ENCODE measurements around the gene RTCA. TPM values are rescaled to one million over a fixed set of nuclear protein-coding genes. Genes with fewer than 3 reads are reported as not detected.
"Not testable (repeated sequence)": the region's sequence is repeated elsewhere in the genome, so short reads cannot be mapped to it uniquely, and the experiment has no call there.

Gene RTCA
- total and polyA plus RNA-seq, 4 donors: 11.2 to 18.9 (median 15.1) TPM

DNA sequence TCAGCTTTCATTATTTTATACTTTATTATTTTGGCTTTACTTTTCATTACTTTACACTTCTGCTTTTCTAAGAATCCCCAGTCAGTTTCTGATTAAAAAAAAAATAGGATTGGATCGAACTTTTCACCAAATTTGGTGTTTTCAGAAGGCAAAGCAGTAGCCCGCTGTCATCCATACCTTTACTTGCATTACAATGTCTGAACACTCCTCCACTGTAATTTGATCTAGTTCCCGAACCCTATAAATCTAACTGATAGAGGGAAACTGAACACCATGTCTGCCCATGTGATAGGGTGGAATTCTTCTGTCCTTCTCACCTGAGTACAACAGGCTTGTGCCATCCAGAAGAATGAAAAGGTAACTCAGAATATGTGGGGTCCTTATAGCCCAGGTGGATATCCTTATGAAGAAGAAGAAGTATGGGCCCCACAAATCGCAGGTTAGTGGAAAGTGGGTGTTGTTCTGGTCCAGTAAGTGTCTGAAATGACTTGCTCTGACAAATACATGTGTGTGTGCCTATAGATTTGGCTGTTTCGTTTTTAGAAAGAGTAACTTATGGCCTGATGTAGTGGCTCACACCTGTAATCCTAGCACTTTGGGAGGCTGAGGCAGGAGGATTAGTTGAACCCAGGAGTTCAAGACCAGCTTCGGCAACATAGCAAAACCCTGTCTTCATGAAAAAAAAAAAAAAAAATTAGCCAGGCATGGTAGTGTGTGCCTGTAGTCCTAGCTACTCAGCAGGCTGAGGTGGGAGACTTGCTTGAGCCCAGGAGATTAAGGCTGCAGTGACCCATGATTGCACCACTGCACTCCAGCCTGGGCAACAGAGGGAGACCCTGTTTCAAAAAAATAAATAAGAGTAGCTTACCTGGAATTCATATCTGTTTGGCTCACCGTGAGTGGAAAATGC lies 59.7 kb downstream of the RTCA start (continued):
- TF ChIP-seq RAD21 (IDR thresholded peaks at IDR 0.05): no peak
- TF ChIP-seq, protein P1, sequence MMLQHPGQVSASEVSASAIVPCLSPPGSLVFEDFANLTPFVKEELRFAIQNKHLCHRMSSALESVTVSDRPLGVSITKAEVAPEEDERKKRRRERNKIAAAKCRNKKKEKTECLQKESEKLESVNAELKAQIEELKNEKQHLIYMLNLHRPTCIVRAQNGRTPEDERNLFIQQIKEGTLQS (IDR thresholded peaks at IDR 0.05): no peak

DNA sequence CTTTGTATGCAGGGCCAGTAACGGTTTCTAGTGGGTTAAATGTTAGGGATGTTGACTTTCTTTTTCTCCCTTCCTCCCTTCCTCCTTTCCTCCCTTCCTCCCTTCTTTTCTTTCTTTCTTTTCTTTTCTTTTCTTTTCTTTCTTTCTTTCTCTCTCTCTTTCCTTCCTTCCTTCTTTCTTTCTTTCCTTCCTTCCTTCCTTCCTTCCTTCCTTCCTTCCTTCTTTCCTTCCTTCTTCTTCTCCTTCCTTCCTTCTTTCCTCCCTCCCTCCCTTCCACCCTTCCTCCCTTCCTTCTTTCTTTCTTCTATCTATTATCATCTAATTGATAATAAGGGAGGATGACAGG lies 60.3 kb downstream of the RTCA start:
- DNase-seq (ENCODE audit: low spot score); H3K27me3 ChIP-seq (ENCODE audit: control insufficient read depth in 4 of 4, insufficient read depth in 4 of 4, low read length in 3 of 4); H3K36me3 ChIP-seq (ENCODE audit: control insufficient read depth in 4 of 4, insufficient read depth in 3 of 4, low read depth in 1 of 4, low read length in 3 of 4); H3K9me3 ChIP-seq (ENCODE audit: control insufficient read depth in 4 of 4, low read length in 3 of 4); H3K27ac ChIP-seq (ENCODE audit: low read depth in 1 of 2, low read length in 2 of 2); H3K9ac ChIP-seq (ENCODE audit: low read depth in 1 of 2, low read length in 2 of 2); H3K4me3 ChIP-seq (ENCODE audit: low read depth in 1 of 3, low read length in 3 of 3): not testable (repeated sequence)
- 93% methylated on average over 1 of the region's 1 CpG for WGBS
- peaks cover 0 to 10% (median 3%) of the 10 kb centered on the region in 4 donors for H3K4me1 ChIP-seq (ENCODE audit: control insufficient read depth in 4 of 4, insufficient read depth in 4 of 4, low read length in 3 of 4)

DNA sequence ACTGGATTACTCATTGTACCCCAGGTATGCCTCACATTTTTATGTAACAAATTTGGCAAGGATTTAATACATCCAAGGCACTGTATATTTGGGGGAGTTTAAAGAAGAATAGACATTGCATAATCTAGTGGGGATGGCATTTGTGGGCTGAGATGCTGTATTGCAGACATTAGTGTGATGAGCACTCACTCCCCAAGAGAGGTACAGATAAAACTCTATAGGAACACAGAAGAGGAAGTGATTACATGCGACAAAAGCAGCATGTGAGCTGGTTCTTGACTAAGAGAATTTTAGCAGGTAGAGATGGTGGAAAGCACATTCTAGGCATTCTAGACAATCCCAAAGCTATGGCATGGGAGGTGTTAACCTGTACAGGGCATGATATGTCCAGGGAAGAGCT lies 62.1 kb downstream of the RTCA start:
- H3K9ac ChIP-seq (ENCODE audit: low read depth in 1 of 2, low read length in 2 of 2): no peak overlapping the region

DNA sequence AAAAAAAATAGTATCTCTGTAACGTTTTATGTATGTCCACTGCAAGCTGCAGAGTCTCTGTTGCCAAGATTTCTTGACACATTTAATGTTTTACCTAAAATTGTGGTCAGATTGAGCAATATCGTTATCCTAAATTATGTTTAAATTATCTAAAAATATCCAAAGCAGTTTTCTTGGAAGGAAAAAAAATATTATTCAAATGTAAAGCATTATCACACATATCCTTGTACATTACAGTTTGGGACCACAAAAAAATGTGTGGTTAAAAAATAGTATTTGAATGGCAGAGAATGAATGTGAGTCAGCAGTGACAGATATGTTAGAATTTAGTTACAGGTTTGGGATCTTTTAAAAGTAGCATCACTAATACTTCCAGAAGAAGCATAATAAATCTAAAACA lies 65.1 kb downstream of the RTCA start:
- H3K4me3 ChIP-seq (ENCODE audit: low read depth in 1 of 3, low read length in 3 of 3): not testable (repeated sequence)
- 59% methylated on average over 2 of the region's 2 CpGs for WGBS

More for the DNA sequence above, 62.1 kb downstream of the RTCA start:
- H3K4me3 ChIP-seq (ENCODE audit: low read depth in 1 of 3, low read length in 3 of 3): no peak overlapping the region
- WGBS: 81% methylated on average over 1 of the region's 1 CpG
- DNase-seq (ENCODE audit: low spot score): no peak
- no peaks in the 10 kb centered on the region for H3K9me3 ChIP-seq (ENCODE audit: control insufficient read depth in 4 of 4, low read length in 3 of 4)
- no peaks in the 10 kb centered on the region for H3K27me3 ChIP-seq (ENCODE audit: control insufficient read depth in 4 of 4, insufficient read depth in 4 of 4, low read length in 3 of 4)
- no peaks in the 10 kb centered on the region for H3K36me3 ChIP-seq (ENCODE audit: control insufficient read depth in 4 of 4, insufficient read depth in 3 of 4, low read depth in 1 of 4, low read length in 3 of 4)
- TF ChIP-seq GABPA (IDR thresholded peaks at IDR 0.05 in 1 of 2, conservative IDR thresholded peaks at IDR 0.05 in 1 of 2) (no peak), JUND (IDR thresholded peaks at IDR 0.05) (no peak), RXRA (IDR thresholded peaks at IDR 0.05) (no peak), RAD21 (IDR thresholded peaks at IDR 0.05) (no peak), SP1 (IDR thresholded peaks at IDR 0.05) (no peak), TAF1 (conservative IDR thresholded peaks at IDR 0.05) (no peak), HNF4A (conservative IDR thresholded peaks at IDR 0.05) (no peak), HNF4G (IDR thresholded peaks at IDR 0.05) (no peak), NR2F2 (IDR thresholded peaks at IDR 0.05) (no peak), EGR1 (IDR thresholded peaks at IDR 0.05; ENCODE audit: low read depth in 2 of 2) (no peak), FOXA2 (IDR thresholded peaks at IDR 0.05) (no peak)
- TF ChIP-seq, protein P2, sequence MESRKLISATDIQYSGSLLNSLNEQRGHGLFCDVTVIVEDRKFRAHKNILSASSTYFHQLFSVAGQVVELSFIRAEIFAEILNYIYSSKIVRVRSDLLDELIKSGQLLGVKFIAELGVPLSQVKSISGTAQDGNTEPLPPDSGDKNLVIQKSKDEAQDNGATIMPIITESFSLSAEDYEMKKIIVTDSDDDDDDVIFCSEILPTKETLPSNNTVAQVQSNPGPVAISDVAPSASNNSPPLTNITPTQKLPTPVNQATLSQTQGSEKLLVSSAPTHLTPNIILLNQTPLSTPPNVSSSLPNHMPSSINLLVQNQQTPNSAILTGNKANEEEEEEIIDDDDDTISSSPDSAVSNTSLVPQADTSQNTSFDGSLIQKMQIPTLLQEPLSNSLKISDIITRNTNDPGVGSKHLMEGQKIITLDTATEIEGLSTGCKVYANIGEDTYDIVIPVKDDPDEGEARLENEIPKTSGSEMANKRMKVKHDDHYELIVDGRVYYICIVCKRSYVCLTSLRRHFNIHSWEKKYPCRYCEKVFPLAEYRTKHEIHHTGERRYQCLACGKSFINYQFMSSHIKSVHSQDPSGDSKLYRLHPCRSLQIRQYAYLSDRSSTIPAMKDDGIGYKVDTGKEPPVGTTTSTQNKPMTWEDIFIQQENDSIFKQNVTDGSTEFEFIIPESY (IDR thresholded peaks at IDR 0.05): no peak
- TF ChIP-seq, protein P1 (IDR thresholded peaks at IDR 0.05): no peak
- no peak overlapping the region for H3K27ac ChIP-seq (ENCODE audit: low read depth in 1 of 2, low read length in 2 of 2)
- H3K4me1 ChIP-seq (ENCODE audit: control insufficient read depth in 4 of 4, insufficient read depth in 4 of 4, low read length in 3 of 4): peaks cover 0 to 4% (median 1%) of the 10 kb centered on the region in 4 donors

More for the DNA sequence above, 65.1 kb downstream of the RTCA start:
- not testable (repeated sequence) for H3K9me3 ChIP-seq (ENCODE audit: control insufficient read depth in 4 of 4, low read length in 3 of 4); H3K36me3 ChIP-seq (ENCODE audit: control insufficient read depth in 4 of 4, insufficient read depth in 3 of 4, low read depth in 1 of 4, low read length in 3 of 4); H3K27ac ChIP-seq (ENCODE audit: low read depth in 1 of 2, low read length in 2 of 2); H3K9ac ChIP-seq (ENCODE audit: low read depth in 1 of 2, low read length in 2 of 2); H3K27me3 ChIP-seq (ENCODE audit: control insufficient read depth in 4 of 4, insufficient read depth in 4 of 4, low read length in 3 of 4); DNase-seq (ENCODE audit: low spot score); H3K4me1 ChIP-seq (ENCODE audit: control insufficient read depth in 4 of 4, insufficient read depth in 4 of 4, low read length in 3 of 4)
